GM13976 (cell line): ENCODE data around the gene VPS11.

Experiments
- DNase-seq: peaks from one replicate; pipeline ENCODE4 v3.0.0; 2012; ENCODE audit warnings: low spot score
- in situ Hi-C: fragments of 300-500 bp; cut with MboI; formaldehyde crosslinking; loops from one replicate; pipeline ENCODE4 v1.12.0; 2022; ENCODE audit warnings: low sequenced_read_pairs, mixed read lengths, inconsistent platforms; ENCODE audit not compliant: unreplicated experiment
- TF ChIP-seq, protein P1 (sequence below): IDR thresholded peaks from 2 replicates; pipeline ENCODE4 v1.5.1; 2012; ENCODE audit warnings: borderline replicate concordance, mild to moderate bottlenecking; ENCODE audit not compliant: insufficient read depth; ENCODE audit errors: extremely low read depth, missing control alignments, control extremely low read depth

Gene VPS11

DNA sequence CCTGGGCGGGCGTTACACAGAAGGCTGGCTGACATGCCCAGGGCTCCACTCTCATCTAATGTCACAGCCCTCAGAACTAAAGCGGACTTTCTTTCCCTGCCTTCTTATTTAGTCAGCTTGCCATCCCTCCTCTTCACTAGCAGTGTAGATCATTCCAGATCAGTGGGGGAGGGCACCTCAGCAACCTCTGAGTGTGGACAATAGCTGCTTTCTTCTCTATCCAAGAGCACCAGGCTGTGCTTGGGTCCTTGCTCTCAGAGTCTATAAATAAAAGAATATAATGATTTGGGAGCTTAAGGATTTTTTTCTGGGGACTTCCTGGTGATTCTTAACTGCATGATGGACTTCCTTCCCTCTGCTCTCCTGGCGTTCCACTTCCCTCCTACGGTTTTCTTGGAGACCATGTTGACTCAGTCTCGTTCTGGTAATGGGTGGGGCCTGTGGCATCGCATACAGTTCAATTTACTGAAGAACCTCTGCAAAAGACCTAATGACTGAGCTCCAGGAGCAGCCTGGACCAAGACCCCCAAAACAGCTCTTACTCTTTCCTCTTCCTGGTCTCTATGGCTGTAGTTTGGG is 14.2 kb downstream of the VPS11 start:
- TF ChIP-seq, protein P1, sequence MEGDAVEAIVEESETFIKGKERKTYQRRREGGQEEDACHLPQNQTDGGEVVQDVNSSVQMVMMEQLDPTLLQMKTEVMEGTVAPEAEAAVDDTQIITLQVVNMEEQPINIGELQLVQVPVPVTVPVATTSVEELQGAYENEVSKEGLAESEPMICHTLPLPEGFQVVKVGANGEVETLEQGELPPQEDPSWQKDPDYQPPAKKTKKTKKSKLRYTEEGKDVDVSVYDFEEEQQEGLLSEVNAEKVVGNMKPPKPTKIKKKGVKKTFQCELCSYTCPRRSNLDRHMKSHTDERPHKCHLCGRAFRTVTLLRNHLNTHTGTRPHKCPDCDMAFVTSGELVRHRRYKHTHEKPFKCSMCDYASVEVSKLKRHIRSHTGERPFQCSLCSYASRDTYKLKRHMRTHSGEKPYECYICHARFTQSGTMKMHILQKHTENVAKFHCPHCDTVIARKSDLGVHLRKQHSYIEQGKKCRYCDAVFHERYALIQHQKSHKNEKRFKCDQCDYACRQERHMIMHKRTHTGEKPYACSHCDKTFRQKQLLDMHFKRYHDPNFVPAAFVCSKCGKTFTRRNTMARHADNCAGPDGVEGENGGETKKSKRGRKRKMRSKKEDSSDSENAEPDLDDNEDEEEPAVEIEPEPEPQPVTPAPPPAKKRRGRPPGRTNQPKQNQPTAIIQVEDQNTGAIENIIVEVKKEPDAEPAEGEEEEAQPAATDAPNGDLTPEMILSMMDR = no peak
- in situ Hi-C loops = no loop called here
- DNase-seq = no peak

DNA sequence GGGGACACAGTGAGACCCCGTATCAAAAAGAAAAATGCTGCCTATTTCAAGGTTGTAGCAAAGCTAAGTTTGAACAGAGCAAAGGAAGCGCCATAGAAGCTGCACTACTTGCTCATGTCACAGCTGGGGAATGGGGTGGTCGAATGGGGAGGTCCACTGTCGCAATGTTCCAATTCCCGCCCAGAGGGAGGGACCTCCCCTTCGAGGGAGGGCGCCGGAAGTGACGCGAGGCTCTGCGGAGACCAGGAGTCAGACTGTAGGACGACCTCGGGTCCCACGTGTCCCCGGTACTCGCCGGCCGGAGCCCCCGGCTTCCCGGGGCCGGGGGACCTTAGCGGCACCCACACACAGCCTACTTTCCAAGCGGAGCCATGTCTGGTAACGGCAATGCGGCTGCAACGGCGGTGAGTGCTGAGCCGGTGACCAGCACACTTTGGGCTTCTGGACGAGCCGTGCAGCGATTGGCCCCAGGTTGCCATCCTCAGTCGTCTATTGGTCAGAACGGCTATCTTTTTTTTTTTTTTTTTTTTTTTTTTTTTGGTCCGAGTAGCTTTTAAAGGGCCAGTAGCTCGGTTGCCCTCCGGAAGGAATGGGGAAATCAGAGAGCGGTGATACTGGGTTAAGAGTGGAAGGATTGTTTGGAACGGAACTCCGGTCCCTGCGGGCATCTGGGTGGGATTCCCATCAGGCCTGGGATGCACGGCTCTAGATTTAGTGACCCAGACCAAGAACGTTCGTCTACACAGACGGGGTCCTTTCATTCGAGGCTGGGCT is 17.2 kb downstream of the VPS11 start, which contains the start of gene HMBS:
HMBS (plus strand) TSS at position 219 of the 774 bp plus-strand sequence; CDS start at position 372, 153 bp downstream.
- TF ChIP-seq, protein P1 = no peak
- in situ Hi-C loops = no loop called here
- DNase-seq = peak; percentile 94

DNA sequence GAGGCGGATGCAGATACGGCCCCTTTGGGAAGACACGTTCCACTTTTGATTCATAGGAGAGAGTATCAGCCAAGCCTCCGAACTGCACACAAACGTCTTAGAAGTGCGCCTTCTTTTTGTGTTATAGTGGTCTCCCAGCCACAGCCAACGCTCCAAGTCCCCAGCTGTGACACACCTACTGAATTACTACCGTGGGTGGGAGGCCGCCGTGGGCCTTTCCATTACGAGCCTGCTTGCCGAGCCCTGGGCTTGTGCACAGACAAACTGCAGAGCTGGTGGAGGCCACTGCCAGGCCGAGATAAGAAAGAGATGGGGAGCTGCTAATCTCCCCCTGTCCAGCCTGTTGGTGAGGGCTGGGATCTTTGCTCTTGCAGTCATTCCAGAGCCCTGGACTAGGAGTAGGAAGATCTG is 17.8 kb downstream of the VPS11 start:
- TF ChIP-seq, protein P1 = no peak
- in situ Hi-C loops = no loop called here
- DNase-seq = peak; percentile 54

DNA sequence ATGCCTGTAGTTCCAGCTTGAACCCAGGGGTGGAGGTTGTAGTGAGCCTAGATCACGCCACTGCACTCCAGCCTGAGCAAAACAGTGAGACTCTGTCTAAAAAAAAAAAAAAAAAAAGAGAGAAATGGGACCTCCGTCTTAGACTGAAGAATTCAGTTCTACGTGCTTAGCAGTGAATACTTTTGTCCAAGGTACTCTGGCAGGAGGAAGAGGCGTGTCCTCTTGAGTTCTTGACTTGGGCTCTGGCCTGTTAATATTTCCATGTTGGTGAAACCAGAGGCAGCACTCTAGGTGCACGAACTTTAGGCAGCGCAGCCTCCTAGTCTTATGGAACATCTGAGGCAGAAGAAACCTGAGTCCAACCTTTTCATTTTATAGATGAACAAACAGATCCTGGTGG is 19.5 kb downstream of the VPS11 start:
- TF ChIP-seq, protein P1 = no peak
- DNase-seq = no peak
- in situ Hi-C loops = no loop called here

DNA sequence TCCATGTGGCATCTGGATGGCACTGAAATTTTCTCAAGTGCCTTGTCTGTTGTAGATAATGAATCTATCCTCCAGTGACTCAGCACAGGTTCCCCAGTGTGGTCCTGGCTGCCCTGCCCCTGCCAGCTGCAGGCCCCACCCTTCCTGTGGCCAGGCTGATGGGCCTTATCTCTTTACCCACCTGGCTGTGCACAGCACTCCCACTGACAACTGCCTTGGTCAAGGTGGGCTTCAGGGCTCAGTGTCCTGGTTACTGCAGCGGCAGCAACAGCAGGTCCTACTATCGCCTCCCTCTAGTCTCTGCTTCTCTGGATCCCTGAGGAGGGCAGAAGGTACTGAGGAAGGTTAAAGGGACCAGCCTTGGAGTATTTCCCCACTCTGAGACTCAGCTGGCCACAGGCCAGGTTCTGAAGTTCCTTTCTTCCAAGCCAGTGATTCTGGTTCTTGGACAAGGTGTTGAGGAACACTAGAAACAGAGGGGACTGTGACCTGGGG is 20.2 kb downstream of the VPS11 start:
- in situ Hi-C loops = no loop called here
- TF ChIP-seq, protein P1 = no peak
- no peak for DNase-seq

DNA sequence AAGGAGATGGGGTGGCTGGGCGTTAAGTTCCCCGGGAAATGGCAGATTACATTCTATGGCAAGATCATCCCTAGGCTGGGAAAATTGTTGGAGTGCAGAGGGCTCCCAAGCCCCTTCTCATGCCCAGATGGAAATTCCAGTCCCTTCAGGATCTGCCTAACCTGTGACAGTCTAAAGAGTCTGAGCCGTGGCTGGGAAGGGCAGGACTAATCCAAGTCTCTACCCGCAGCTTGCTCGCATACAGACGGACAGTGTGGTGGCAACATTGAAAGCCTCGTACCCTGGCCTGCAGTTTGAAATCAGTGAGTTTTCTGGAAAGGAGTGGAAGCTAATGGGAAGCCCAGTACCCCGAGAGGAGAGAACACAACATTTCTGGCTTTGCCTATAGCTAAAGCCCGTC is 20.8 kb downstream of the VPS11 start:
- TF ChIP-seq, protein P1 = no peak
- DNase-seq = no peak
- in situ Hi-C loops = no loop called here
